GM19035 (cell line): ENCODE results near the gene SLC44A1.

Source experiments
- ATAC-seq: cut with Tn5 transposase; IDR thresholded peaks from one replicate; pipeline ENCODE4 v1.9.1; 2021; ENCODE audit not compliant: unreplicated experiment

The SLC44A1 gene

DNA sequence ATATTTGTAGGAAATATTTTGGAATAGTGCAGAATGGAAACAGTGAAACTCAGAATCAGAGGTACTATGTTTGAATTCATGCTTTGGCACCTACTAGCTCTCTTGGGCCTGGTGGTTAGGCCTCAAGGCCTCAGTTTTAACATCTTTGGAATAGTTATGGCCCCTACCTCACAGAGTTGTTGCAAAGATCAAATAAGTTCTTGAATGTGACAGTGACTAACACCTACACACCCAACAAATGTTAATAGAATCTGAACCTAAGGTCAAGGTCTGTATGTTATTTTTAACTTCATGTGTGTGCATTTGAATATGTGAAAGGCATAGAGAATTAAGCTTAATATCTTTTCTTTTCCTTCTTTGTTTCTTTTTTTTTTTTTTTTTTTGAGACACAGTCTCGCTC, 87.3 kb downstream of the SLC44A1 start:
- ATAC-seq, result no peak

DNA sequence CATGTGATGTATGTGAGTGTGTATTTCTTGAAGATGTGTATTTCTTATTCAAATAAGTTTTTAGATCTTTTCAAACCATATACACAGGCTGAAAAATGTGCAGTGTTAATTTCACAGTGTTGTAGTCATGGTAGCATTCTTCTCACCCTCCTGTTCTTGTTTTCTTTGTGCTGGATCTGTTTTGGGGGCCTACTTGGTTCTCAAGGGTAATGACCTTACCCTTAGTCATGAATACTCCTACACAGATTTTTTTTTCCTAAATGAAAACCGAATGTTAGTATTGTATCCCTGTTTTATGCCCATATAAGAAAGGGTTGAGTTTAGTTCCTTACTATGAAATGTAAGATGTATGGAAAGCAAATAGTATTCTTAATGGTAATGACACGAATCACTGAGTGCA, 88.0 kb downstream of the SLC44A1 start:
- ATAC-seq, result no peak

DNA sequence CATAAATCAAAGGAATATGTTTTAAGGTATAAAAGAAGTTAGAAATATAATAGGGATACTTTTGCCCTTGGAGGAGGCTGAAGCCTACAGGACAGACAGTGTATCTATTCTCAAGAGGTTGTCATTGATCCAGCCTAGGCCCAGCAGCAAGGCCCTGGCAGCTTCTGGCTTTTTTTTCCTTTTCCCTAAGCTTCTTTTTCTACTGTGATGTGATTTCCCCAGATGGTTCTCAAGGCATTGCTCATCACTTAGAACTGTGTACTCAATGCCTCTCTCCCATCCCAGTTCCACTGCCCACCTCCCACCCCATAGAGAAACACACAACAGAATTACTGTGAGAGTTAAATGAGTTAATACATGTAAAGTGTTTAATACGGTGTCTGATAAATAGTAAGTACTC, 88.6 kb downstream of the SLC44A1 start:
- no peak for ATAC-seq

DNA sequence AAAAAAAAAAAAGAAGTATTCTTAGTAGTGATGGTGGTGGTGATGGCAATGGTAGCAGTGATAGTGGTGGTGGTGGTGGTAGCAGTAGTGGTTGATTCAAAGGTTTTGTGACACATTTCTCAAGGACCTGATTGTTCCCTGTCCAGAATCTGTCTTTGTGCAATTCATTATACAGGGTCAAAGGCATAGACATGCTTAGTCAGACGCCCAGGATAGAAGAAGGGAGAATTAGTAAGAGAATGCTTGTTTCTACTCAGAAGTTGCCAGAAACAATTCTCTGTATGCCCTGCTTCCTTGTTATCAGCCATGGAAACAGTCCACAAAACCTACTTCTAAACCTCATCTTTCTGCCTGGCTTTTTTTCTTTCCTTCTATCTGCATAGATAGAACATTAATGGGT, 89.4 kb downstream of the SLC44A1 start:
- no peak for ATAC-seq

DNA sequence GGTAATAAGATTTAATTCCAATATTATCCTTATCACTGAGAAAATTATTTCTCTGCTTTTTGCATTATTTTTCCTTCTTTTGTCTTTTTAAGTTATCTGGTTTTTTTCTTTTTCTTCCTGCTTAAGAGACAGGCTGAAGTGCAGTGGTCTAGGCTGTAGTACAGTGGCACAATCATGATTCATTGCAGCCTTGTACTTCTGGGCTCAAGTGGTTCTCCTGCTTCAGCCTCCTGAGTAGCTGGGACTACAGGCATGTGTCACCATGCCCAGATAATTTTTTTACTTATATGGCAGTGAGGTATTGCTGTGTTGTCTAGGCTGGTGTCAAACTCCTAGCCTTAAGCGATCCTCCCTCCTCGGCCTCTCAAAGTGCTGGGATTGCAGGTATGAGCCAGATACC, 93.9 kb downstream of the SLC44A1 start:
- no peak for ATAC-seq

DNA sequence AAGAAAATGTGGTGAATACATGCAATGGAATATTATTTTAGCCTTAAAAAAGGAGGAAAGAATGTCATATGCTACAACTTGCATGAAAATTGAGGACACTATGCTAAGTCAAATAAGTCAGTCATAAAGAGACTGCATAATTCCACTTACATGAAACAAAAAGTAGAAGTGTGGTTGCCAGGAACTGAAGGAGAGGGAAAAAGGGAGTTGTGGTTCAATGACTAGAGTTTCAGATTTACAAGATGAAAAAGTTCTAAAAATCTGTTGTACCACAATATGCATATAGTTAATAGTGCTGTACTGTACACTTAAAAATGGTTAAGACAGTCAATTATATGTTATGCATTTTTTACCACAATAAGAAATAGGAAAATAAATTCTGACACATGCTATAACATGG, 95.4 kb downstream of the SLC44A1 start:
- ATAC-seq, result no peak

DNA sequence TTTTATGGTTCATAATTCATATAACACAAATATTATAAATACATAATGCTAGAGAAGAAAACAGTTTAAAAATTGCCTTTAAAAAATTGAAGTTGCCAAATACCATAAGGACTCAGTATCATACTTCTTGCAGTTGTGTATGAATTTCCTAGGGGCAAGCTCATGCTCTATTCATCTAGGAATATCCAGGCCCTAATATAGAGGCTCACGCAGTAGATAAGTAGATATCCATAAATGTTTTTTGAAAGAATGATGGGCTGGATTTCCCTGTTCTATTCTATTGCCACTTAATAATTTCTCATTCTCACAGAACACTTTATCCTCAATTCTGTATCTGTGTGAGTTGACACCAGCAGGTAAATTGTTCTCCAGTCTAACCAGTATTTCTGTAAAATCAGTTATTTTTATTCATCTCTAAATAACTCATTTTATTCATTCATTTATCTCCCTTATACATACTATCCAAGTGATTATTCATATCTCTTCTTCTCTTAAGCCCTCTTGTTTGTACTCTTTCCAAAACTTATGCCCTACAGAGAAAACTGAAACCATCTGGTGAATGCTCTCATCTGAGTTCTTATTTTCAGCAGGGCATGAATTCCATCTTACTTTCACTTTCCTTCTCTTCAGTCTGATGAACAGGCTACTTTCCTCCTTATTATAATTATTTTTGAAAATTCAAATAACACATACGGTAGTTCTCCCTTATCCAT, 97.1 kb downstream of the SLC44A1 start:
- peak; percentile 70 for ATAC-seq

DNA sequence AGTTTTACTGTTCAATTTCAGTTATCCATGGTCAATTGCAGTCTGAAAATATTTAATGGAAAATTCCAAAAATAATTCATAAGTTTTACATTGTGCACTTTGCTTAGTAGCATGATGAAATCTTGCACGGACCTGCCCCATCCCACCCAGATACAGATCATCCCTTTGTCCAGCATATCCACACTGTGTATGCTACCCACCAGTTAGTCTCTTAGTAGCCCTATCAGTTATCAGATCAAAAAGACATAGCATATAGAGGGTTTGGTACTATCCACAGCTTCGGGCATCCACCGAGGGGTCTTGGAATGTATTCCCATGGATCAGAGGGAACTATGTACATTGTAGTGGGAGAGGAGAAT, 97.7 kb downstream of the SLC44A1 start:
- peak; percentile 24 for ATAC-seq

DNA sequence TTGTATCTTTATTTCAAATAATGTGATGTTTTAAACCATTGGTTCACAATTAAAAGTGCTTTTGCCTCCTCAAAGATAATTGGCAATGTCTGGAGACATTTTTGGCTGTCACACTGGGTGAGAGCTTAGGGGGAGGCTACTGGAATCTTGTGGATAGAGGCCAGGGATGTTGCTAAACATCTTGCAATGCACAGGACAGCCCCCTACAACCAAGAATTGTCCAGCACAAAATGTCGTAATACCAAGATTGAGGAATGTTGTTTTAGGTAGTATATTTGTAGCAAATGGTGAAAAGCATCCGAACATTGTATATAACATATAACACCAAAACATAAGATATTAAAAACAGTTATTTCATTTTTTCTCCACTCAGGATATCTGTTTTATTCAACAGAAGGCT, 99.8 kb downstream of the SLC44A1 start:
- ATAC-seq, result no peak

DNA sequence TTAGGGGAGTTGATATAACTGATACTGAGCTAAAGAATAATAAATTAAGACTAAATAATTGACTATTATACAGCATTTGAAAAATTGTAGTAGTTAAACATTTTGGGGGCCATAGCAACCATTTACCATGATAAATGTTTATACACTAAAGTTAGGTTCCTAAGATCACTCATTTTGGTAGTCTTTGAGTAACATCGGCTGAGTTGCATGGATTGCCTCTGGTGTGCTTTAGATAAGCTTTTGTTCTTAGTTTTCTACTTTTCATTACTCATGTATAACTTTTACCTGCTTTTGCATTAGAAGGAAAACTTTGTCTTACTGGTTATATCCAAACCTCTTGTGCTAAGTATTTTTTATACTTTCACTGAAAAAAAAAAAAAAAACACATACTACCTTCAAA, 101.2 kb downstream of the SLC44A1 start:
- no peak for ATAC-seq

DNA sequence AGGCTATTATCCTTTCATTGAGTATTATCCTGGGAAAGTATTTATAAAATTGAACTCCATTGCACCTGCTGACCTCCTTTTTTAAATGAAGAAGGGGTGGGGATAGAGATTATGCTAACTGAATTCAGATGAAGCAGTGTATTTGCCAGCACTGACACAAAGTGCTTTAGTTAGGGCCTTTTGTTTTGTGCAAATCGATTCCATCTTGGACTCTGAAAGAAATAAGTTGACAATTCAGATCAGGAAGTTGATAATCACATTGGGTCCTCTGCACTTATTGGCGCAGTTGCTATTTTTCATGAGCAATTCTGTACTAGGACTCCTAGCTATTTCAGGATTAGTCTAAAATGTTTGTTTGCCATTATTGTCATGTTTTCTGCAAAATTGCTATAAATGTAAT, 101.8 kb downstream of the SLC44A1 start:
- ATAC-seq, result no peak

DNA sequence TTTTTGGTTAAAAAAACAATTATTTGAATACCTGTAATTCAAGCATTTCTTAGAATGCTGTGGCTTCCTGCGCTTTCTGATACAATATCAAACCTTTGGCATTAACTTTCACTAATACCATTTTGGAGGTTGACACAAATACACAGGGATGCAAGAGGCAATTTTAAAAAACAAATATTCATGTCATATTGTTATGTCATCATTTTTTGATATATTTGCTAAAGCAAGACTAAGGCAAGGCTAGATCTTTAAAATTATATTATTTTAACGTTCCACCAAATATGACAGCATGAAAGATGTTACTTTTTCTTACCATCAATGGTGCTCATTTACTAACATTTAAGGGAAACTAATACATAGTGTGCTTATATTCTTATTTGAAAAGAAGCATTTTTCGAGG, 110.0 kb downstream of the SLC44A1 start:
- no peak for ATAC-seq

DNA sequence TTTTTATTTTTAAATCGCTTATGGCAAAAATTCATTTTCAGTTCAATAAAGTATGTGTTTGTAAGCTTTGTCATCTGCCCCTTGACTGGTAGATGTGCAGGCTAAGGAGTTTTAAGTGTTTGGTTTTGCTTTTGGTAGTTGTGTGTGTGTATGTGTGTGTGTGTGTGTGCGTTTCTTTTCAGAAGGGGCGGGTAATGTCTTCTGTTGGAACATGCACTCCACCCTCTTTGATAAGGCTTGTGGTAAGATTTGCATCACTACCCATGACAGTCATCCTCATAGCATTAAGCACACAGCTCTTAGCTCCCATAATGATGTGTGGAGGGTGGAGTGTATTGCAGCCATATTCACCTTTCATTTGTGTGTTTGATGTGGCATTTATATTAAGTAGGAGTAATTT, 111.3 kb downstream of the SLC44A1 start:
- peak; percentile 47 for ATAC-seq

DNA sequence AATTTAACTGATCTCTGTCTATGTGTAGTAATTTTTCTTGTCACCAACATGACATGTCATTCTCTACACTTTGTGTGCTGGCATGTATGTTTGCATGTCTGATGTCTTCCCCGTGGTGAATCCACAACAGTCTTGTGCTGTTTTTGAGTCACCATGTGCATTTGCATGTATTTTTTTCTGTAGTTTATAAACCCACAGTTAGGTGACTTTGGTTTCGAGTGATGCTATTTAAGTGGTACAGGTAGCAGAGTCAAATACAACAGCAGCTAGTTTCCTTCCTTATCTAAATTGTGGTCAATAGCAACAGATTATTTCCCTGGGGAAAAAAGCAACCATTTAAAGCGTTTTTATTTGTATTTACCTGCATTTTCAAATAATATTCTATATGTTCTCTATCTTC, 113.5 kb downstream of the SLC44A1 start:
- ATAC-seq, result peak; percentile 89

DNA sequence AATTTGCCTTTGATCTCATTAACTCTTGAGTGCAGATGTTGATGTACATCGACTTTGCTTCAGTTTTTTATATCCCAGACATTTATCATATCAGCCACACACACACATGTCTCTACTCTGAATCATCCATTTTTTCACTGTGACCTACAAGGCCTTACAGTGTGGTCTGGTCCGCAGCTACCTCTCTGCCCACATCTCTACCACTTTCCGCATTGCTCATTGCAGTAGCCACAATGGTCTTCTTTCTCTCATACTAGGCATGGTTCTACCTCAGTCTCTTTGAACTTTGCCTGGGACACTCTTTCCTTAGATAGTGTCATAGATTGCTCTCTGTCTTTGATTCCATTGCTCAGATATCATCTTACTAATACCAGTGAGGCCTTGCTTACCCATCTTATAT, 115.4 kb downstream of the SLC44A1 start:
- peak; percentile 59 for ATAC-seq

DNA sequence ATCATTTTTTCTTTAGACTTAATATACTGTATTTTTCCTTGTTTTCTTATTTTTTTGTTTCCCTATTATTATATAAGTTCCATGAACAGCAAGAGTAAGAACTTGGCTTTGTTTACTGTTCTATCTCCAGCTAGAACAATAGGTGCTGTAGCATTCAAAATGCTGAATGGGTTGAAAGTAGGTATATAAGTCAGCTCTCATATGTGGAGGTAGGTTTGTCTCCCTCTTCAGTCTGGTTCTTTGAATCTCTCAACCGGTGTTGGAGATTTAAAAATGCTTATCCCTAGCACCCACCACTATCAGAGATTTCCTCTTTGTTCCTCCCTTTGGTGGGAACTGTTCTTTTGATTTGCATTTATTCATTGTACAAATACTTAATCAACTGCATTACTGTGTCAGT, 115.9 kb downstream of the SLC44A1 start:
- no peak for ATAC-seq

DNA sequence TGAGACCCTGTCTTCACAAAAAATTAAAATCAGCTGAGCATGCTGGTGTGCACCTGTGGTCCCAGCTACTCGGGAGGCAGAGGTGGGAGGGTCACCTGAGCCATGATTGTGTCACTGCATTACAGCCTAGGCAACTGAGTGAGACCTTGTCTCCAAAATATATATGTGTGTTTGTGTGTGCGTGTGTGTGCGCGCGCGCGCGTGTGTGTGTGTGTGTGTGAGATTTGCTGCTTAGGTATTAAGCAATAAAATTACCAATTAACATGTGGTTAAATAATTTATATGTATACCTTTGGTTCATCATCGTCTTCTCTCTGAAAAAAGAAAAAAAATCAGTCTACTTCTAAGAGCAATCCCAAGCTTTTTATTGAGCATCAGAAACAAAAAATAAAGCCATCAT, 117.4 kb downstream of the SLC44A1 start:
- no peak for ATAC-seq

DNA sequence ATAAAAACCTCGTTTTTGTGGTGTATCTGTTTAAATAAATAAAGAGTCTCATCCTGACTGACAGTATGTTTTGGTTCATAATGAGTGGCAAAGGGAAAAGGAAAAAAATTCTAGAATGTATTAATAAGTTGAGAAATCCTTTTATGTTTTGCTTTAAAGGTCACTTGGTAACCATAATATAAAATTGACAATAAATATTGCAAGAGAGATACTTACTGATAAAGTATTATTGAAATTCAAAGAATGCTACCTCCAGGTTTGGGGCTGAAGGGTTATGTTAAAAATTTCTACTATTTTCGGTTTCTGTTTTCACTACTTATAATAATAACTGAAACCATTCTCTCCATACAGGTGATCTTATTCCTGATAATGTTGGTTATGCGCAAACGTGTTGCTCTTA, 118.0 kb downstream of the SLC44A1 start:
- ATAC-seq, result no peak

DNA sequence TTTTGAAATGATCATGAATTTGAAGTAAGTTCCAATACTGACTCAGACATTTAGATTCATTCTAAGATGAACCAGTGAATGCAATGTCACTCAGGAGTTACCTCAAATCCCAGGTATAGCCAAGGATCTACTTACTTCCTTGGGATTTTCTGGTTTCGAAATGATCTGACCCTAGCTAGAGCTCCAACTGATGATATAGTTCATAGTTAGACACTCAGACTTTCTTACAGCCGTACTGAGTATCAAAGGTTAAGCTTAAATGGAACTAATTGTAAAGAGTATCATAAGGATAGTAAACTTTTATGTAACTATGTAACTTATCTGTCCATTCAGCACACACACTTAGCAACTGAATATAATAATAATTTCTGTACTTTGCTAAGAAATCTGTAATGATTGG, 119.4 kb downstream of the SLC44A1 start:
- no peak for ATAC-seq

DNA sequence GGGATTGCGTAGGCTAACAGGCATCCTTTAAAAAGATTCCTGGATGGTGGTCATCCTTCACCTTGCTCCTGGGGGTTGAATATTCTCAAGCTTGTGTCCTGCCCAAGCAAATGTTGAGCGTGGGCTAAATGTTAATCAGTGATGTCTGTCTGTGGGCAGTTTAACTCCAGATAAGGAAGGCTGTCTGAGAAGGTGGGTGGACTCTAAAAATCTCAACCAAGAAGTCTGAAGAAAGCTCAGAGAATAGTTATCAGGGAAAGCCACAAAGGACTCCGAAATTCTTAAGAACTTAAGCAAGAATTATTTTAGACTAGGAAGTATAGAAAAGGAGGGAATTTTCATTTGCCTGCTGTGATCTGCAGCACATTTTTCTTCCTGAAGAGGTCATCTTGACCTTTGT, 125.5 kb downstream of the SLC44A1 start:
- no peak for ATAC-seq

DNA sequence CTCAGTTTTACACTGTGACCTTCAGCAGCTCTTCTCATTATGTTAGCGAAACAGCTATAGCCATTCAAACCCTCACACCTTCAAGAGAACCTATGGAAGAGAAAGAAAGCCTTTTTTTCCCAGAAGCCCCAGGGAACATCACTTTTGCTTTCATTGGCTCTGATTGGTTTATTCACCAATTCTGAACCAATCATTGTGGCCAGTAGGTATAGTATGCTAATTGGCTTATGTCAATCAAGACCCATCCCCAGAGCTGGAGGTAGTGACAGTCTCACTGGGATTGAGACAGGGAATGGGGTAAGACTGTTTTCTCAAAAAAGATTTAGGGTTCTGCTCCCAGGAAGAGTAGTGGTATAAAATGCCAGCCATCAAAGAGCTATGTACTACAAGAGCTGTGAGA, 129.3 kb downstream of the SLC44A1 start:
- ATAC-seq, result no peak

DNA sequence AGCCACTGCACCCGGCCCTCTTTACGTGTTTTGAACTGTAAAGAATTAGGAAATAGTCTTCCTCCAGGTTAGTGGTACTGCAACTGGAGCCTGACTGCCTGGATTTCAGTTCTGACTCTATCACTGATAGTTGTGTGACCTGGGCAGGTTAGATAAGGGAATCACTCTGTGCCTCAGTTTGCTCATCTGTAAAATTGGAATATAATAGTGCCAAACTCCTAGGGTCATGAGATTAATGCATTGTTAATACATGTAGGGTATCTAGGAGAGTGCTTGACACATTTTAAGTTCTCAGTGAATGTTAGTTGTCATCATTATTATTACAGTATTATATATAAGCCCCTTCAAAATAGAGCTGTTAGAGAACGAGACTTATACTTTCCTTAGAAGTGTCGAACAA, 130.9 kb downstream of the SLC44A1 start:
- no peak for ATAC-seq

DNA sequence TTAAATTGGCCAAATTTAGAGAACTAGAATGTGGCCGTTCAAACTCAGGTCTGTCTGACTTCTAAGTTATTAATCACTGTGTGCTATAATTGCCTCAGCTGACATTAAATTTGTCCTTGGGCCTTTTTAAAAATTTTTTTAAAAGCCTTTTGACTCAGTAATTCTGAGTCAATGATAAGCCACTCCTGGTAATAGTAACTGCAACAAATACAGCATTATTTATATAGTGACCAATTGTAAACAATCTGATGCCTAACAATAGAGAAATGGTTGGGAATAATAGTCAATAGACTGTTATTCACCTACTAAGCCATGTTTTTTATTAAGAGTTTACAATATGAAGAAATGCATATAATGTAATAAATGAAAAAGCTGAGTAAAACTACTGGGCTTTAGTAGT, 132.4 kb downstream of the SLC44A1 start:
- ATAC-seq, result no peak
